Muscle of leg (tissue), 11 donors: ENCODE measurements around the gene SLC30A9. TPM values are rescaled to one million over a fixed set of nuclear protein-coding genes. Genes with fewer than 3 reads are reported as not detected.

Source experiments
- DNase-seq: peaks from one replicate; pipeline ENCODE4 v3.0.0; 2013
- H3K27ac ChIP-seq: one replicate; pipeline ENCODE4 v1.5.1; 2013; ENCODE audit warnings: mild to moderate bottlenecking, low read length, control low read depth
- H3K27me3 ChIP-seq: one replicate; pipeline ENCODE4 v1.6.1; 2013; ENCODE audit warnings: low read length; ENCODE audit not compliant: control insufficient read depth, insufficient read depth
- H3K36me3 ChIP-seq: one replicate; pipeline ENCODE4 v1.6.1; 2013; ENCODE audit warnings: low read length; ENCODE audit not compliant: control insufficient read depth, insufficient read depth
- H3K4me1 ChIP-seq: one replicate; pipeline ENCODE4 v1.6.1; 2013; ENCODE audit warnings: low read length; ENCODE audit not compliant: control insufficient read depth, insufficient read depth
- H3K4me3 ChIP-seq: one replicate; pipeline ENCODE4 v1.5.1; 2013; ENCODE audit warnings: low read length, control low read depth
- H3K9me3 ChIP-seq: replicated peaks from 2 replicates; pipeline ENCODE4 v1.6.1; 2013; ENCODE audit warnings: low read depth, low read length; ENCODE audit not compliant: control insufficient read depth
- WGBS: methylation state at CpG from one replicate; pipeline ENCODE4 v1.1.5; 2013; ENCODE audit warnings: missing lambda C conversion rate; ENCODE audit not compliant: insufficient coverage; 5-methylcytosine and 5-hydroxymethylcytosine counted together
- polyA plus RNA-seq, 8 donors: library from polyadenylated mRNA; unstranded; fragments of 120-200 nt; gene quantifications; one replicate each; pipeline versions ENCODE4 v1.2.1 to v1.2.3, GENCODE V29; 2013; ENCODE audit warnings: inconsistent platforms in 1 of 8, low replicate concordance in 1 of 8; ENCODE audit not compliant: insufficient read length in 8 of 8, insufficient read depth in 1 of 8
- total RNA-seq: library from RNA; stranded (reverse); fragments of 120-200 nt; gene quantifications from one replicate; pipeline ENCODE4 v1.2.4, GENCODE V29; 2013

The SLC30A9 gene
- total and polyA plus RNA-seq, 9 donors = 41.8 to 62.0 (median 52.2) TPM

GRCh38 chr4:41969671-41970070 lies 20.7 kb upstream of the SLC30A9 start:
- no peak for DNase-seq
- no peak overlapping the region for H3K4me3 ChIP-seq
- H3K4me1 ChIP-seq = no peaks in the 10 kb centered on the region
- H3K27me3 ChIP-seq = no peaks in the 10 kb centered on the region
- no peaks in the 10 kb centered on the region for H3K36me3 ChIP-seq
- peaks cover 2% of the 10 kb centered on the region for H3K9me3 ChIP-seq
- H3K27ac ChIP-seq = no peak overlapping the region

- Histone ChIP-seq H3K36me3 (no peaks in the 10 kb centered on the region), H3K4me1 (no peaks in the 10 kb centered on the region), H3K27ac (no peak overlapping the region), H3K4me3 (no peak overlapping the region), H3K27me3 (no peaks in the 10 kb centered on the region), H3K9me3 (no peaks in the 10 kb centered on the region)
- WGBS = 75% methylated on average over 1 of the region's 1 CpG
- no peak for DNase-seq
These were observed 15.0 kb upstream of the SLC30A9 start for GRCh38 chr4:41975341-41975740.

- no peak overlapping the region for H3K27ac ChIP-seq
These were observed 13.4 kb upstream of the SLC30A9 start for GRCh38 chr4:41976775-41977516.

GRCh38 chr4:41977709-41978108 lies 12.6 kb upstream of the SLC30A9 start:
- Histone ChIP-seq H3K9me3 (no peaks in the 10 kb centered on the region), H3K4me3 (no peak overlapping the region), H3K27me3 (no peaks in the 10 kb centered on the region), H3K4me1 (no peaks in the 10 kb centered on the region), H3K36me3 (no peaks in the 10 kb centered on the region), H3K27ac (no peak overlapping the region)
- no CpG with 5 or more reads among the region's 3 CpGs for WGBS
- DNase-seq = no peak

More at GRCh38 chr4:41976775-41977516, 13.4 kb upstream of the SLC30A9 start:
- no peaks in the 10 kb centered on the region for H3K9me3 ChIP-seq
- 63% methylated on average over 1 of the region's 1 CpG for WGBS
- DNase-seq = no peak
- H3K4me1 ChIP-seq = no peaks in the 10 kb centered on the region
- no peaks in the 10 kb centered on the region for H3K36me3 ChIP-seq
- no peak overlapping the region for H3K4me3 ChIP-seq
- no peaks in the 10 kb centered on the region for H3K27me3 ChIP-seq

- Histone ChIP-seq H3K4me3 (no peak within 1 kb of the TSS), H3K27me3 (no peaks in the 10 kb centered on the region), H3K36me3 (no peaks in the 10 kb centered on the region), H3K27ac (no peak within 1 kb of the TSS), H3K9me3 (no peaks in the 10 kb centered on the region), H3K4me1 (no peaks in the 10 kb centered on the region)
- no peak for DNase-seq
- WGBS = 89% methylated on average over 9 of the region's 12 CpGs
These were observed 8.9 kb upstream of the SLC30A9 start, which contains the start of gene DCAF4L1 for GRCh38 chr4:41981456-41981855. TSS of gene DCAF4L1 (plus strand) at chr4:41981756. CDS start at chr4:41981793, 37 bp downstream.

GRCh38 chr4:41982716-41983115 lies 7.6 kb upstream of the SLC30A9 start:
- Histone ChIP-seq H3K4me1 (no peaks in the 10 kb centered on the region), H3K36me3 (no peaks in the 10 kb centered on the region), H3K9me3 (no peaks in the 10 kb centered on the region), H3K27me3 (no peaks in the 10 kb centered on the region), H3K4me3 (no peak overlapping the region), H3K27ac (no peak overlapping the region)
- 79% methylated on average over 18 of the region's 22 CpGs for WGBS
- no peak for DNase-seq

- no CpG with 5 or more reads among the region's 1 CpG for WGBS
- Histone ChIP-seq H3K36me3 (no peaks in the 10 kb centered on the region), H3K27ac (no peak overlapping the region), H3K4me1 (no peaks in the 10 kb centered on the region), H3K9me3 (no peaks in the 10 kb centered on the region), H3K27me3 (no peaks in the 10 kb centered on the region), H3K4me3 (no peak overlapping the region)
- no peak for DNase-seq
These were observed 5.2 kb upstream of the SLC30A9 start for GRCh38 chr4:41985151-41985550.

GRCh38 chr4:41989994-41990364 lies 351 bp upstream of the SLC30A9 start:
- peaks cover 8% of the 10 kb centered on the region for H3K4me1 ChIP-seq
- no peak for DNase-seq
- H3K27me3 ChIP-seq = no peaks in the 10 kb centered on the region
- peak overlapping the region; percentile 73 for H3K4me3 ChIP-seq
- peak overlapping the region; percentile 69 for H3K27ac ChIP-seq
- no peaks in the 10 kb centered on the region for H3K36me3 ChIP-seq
- 0% methylated on average over 3 of the region's 12 CpGs for WGBS
- H3K9me3 ChIP-seq = no peaks in the 10 kb centered on the region

GRCh38 chr4:41991916-41992767 lies 1.8 kb downstream of the SLC30A9 start:
- H3K4me1 ChIP-seq = peaks cover 8% of the 10 kb centered on the region
- DNase-seq = no peak
- H3K27me3 ChIP-seq = no peaks in the 10 kb centered on the region
- no peak overlapping the region for H3K4me3 ChIP-seq
- 94% methylated on average over 8 of the region's 10 CpGs for WGBS
- H3K36me3 ChIP-seq = no peaks in the 10 kb centered on the region
- H3K27ac ChIP-seq = no peak overlapping the region
- no peaks in the 10 kb centered on the region for H3K9me3 ChIP-seq
